Suprapubic skin (tissue), 4 donors: Measurements from ENCODE around the gene UGT1A10. TPM values are rescaled to one million over a fixed set of nuclear protein-coding genes. Genes with fewer than 3 reads are reported as not detected.

Source experiments
- DNase-seq, 2 donors: peaks; one replicate each; pipeline ENCODE4 v3.0.0-alpha.2; 2019; ENCODE audit warnings: low spot score in 2 of 2
- H3K27ac ChIP-seq: fragments of 200-600 bp; sonication (generic); one replicate; pipeline ENCODE4 v1.5.1; 2019
- H3K27me3 ChIP-seq: fragments of 200-600 bp; sonication (generic); one replicate; pipeline ENCODE4 v1.5.1; 2019
- H3K36me3 ChIP-seq: fragments of 200-600 bp; sonication (generic); one replicate; pipeline ENCODE4 v1.5.1; 2019
- H3K4me1 ChIP-seq: fragments of 200-600 bp; sonication (generic); one replicate; pipeline ENCODE4 v1.5.1; 2019
- H3K4me3 ChIP-seq: fragments of 200-600 bp; sonication (generic); one replicate; pipeline ENCODE4 v1.5.1; 2019; ENCODE audit warnings: mild to moderate bottlenecking
- H3K9me3 ChIP-seq: fragments of 200-600 bp; sonication (generic); one replicate; pipeline ENCODE4 v1.5.1; 2019
- EP300 ChIP-seq: sonication (generic); formaldehyde crosslinking; IDR thresholded peaks from one replicate; pipeline ENCODE4 v1.6.1; 2017; ENCODE audit warnings: antibody characterized with exemption
- POLR2A ChIP-seq, 2 donors: fragments of 450-650 bp; IDR thresholded peaks; one replicate each; pipeline ENCODE4 v1.6.1; 2017; ENCODE audit warnings: antibody characterized with exemption in 2 of 2, mild to moderate bottlenecking in 2 of 2, moderate library complexity in 2 of 2
- POLR2AphosphoS5 ChIP-seq, 3 donors: sonication (generic); formaldehyde crosslinking; IDR thresholded peaks; one replicate each; pipeline ENCODE4 v1.6.1; 2017; ENCODE audit warnings: antibody characterized with exemption in 3 of 3
- WGBS: methylation state at CpG from one replicate; pipeline ENCODE4 v1.1.5; 2018; 5-methylcytosine and 5-hydroxymethylcytosine counted together
- total RNA-seq, 4 donors: library from RNA; depleted of rRNA; stranded (reverse); fragments of >200 nt; gene quantifications; one replicate each; pipeline ENCODE4 v1.1.0, GENCODE V29; 2016
- TF ChIP-seq, protein P1 (sequence below), 2 donors: fragments of 200-600 bp in 1 of 2; fragments of 450-650 bp in 1 of 2; sonication (generic) in 1 of 2; IDR thresholded peaks; one replicate each; pipeline ENCODE4 v1.5.1; 2016 to 2019; ENCODE audit warnings: antibody characterized with exemption in 2 of 2, mild to moderate bottlenecking in 1 of 2, moderate library complexity in 1 of 2

The UGT1A10 gene
- total RNA-seq, 4 donors from 2014 or later, result not detected

DNA sequence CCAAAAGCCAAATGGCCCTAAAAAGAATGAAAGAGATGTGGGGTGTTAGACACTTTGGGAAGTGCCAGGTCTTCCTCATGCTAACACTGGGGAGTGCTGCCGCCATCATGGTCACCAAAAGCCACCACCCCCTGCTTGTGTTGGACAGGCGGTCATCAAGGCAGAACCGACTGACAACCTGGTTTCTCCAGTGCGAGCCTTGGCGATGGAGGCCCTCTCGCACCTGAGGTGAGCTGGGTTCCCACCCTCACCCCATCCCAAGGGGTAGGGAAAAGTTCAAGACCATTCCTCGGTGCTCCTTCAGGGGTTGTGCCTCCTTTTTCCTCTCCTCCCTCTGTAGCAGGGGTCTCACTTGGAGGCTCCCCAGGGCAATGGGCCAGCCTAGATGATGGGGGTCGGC, 175.5 kb downstream of the UGT1A10 start:
- Histone ChIP-seq H3K36me3 (no peaks in the 10 kb centered on the region), H3K27ac (no peak overlapping the region), H3K4me1 (no peaks in the 10 kb centered on the region), H3K4me3 (no peak overlapping the region), H3K9me3 (no peaks in the 10 kb centered on the region), H3K27me3 (peaks cover 12% of the 10 kb centered on the region)
- WGBS, result 91% methylated on average over 6 of the region's 8 CpGs
- DNase-seq, result peak; percentile 16 to 37
- TF ChIP-seq POLR2AphosphoS5 (IDR thresholded peaks at IDR 0.05), result no peak
- TF ChIP-seq, protein P1, sequence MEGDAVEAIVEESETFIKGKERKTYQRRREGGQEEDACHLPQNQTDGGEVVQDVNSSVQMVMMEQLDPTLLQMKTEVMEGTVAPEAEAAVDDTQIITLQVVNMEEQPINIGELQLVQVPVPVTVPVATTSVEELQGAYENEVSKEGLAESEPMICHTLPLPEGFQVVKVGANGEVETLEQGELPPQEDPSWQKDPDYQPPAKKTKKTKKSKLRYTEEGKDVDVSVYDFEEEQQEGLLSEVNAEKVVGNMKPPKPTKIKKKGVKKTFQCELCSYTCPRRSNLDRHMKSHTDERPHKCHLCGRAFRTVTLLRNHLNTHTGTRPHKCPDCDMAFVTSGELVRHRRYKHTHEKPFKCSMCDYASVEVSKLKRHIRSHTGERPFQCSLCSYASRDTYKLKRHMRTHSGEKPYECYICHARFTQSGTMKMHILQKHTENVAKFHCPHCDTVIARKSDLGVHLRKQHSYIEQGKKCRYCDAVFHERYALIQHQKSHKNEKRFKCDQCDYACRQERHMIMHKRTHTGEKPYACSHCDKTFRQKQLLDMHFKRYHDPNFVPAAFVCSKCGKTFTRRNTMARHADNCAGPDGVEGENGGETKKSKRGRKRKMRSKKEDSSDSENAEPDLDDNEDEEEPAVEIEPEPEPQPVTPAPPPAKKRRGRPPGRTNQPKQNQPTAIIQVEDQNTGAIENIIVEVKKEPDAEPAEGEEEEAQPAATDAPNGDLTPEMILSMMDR (IDR thresholded peaks at IDR 0.05), result no peak
- no peak for TF ChIP-seq EP300
- TF ChIP-seq POLR2A (IDR thresholded peaks at IDR 0.05), result no peak

DNA sequence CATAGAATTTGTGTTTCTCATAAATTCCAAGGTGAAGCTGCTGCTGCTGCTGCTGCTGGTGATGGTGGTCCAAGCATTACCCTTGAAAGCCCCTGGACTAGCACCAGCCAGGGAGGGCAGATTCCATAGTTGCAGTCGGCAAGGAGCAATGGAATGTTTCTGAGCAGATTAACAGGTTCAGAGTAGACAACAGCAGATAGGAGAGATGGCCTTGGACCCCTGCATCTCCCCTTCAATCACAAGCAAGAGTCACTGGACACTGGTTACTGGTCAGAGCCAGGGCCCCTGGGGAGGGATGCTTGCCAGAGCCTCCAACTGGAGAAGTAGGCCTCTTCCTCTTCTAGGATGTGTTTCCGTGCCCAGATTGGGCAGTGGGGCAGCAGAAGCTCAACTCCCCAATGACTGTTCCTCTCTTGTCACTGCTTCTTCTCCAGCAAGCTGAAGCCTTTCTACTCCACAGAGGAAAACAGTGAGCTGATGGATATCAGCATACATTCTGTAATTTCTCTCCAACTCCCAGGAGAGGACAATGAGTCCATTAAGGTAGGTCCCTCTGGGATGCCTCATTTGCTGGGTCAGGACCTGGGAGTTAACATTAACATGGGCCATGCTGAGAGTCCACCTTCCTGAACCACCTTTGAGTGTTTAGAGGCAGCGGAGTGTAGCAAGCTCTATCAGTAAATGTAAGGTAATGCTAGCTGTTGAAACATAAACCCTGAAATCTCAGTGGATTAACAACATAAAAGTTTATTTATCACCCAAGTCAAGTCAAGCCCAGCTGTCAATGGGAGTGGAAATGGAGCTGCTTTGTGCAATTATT, 177.2 kb downstream of the UGT1A10 start:
- Histone ChIP-seq H3K4me1 (no peaks in the 10 kb centered on the region), H3K27ac (no peak overlapping the region), H3K27me3 (peaks cover 8% of the 10 kb centered on the region), H3K9me3 (no peaks in the 10 kb centered on the region), H3K36me3 (no peaks in the 10 kb centered on the region), H3K4me3 (no peak overlapping the region)
- DNase-seq, result peak; percentile 25 to 34
- no peak for TF ChIP-seq POLR2AphosphoS5 (IDR thresholded peaks at IDR 0.05)
- TF ChIP-seq, protein P1 (IDR thresholded peaks at IDR 0.05), result no peak
- TF ChIP-seq POLR2A (IDR thresholded peaks at IDR 0.05), result no peak
- no peak for TF ChIP-seq EP300
- 72% methylated on average over 3 of the region's 3 CpGs for WGBS

DNA sequence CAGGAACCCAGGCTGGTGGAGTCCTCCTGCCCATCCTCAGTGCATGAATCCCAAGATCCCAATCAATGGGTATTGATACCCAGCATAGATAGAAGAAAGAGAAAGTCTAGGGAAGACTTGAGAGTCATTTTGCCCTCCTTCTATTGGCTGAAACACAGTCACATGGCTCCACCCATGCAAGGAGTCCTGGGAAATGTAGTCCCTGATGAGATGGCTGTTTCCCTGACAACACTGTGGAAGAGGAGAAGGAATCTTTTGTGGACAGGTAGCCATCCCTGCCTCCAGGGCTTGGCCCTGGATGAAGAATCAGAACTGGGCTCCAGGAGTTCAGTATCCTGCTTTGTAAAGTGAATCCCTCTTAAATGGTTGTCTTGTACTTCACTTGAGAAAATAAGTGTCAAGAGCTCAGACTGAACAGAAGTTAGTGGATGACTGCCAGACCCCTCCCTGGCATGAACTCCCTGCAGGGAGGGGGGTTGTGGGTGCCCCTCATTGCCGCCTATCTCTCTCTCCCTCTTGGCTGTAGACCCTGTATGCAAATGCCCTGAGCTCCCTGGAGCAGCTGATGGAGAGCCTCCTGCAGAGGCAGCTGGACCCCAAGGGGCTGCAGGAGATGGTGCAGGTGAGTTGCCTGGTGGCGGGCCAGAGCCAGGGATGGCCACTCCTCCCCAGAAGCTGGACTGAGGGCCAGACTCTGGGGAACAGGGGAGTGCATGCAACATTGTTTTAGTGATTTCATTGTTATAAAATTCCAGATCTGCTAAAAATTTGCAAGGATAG, 178.0 kb downstream of the UGT1A10 start:
- Histone ChIP-seq H3K27me3 (peaks cover under 1% of the 10 kb centered on the region), H3K9me3 (no peaks in the 10 kb centered on the region), H3K36me3 (no peaks in the 10 kb centered on the region), H3K4me1 (no peaks in the 10 kb centered on the region), H3K27ac (no peak overlapping the region), H3K4me3 (no peak overlapping the region)
- peak; percentile 26 to 58 for DNase-seq
- WGBS, result 42% methylated on average over 2 of the region's 2 CpGs
- no peak for TF ChIP-seq POLR2AphosphoS5 (IDR thresholded peaks at IDR 0.05)

DNA sequence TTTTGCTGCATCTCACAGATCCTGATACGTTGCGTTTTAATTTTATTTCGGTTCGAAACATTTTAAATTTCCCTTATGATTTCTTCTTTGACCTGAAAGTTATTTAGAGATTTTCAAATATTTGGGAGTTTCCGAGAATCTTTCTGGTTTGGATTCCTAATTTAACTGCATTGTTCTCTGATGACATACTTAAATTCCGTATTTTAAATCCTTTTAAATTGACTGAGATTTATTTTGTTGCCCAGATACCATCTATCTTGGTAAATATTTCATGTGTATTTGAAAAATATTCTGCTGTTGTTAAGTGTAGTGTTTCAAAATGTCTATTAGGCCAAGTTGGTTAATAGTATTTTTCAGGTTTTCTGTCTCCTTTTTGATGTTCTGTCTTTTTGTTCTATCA, 179.6 kb downstream of the UGT1A10 start:
- Histone ChIP-seq H3K9me3 (no peaks in the 10 kb centered on the region), H3K4me3 (no peak overlapping the region), H3K4me1 (no peaks in the 10 kb centered on the region), H3K27me3 (no peaks in the 10 kb centered on the region), H3K36me3 (no peaks in the 10 kb centered on the region), H3K27ac (no peak overlapping the region)
- no peak for DNase-seq
- 70% methylated on average over 6 of the region's 6 CpGs for WGBS
- no peak for TF ChIP-seq POLR2AphosphoS5 (IDR thresholded peaks at IDR 0.05)
- TF ChIP-seq EP300, result no peak
- TF ChIP-seq, protein P1 (IDR thresholded peaks at IDR 0.05), result no peak
- TF ChIP-seq POLR2A (IDR thresholded peaks at IDR 0.05), result no peak

DNA sequence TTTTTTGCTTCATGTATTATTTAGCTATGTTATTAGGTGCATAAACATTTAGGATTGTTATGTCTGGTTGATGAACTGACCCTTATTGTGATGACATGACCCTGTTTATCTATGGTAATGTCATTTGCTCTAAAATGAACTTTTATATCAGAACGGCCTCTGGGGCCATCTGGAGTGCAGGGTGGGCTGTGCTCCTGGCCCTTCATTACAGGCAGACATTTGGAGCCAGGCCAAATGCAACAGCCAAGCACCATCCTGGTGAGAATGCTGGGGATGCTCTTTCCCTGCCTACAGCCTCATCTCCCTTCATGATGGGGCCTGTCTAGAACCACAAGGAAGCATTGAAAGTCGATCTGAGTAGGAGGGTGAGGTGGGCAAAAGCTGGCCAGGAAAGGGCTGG, 180.1 kb downstream of the UGT1A10 start:
- Histone ChIP-seq H3K4me3 (no peak overlapping the region), H3K9me3 (no peaks in the 10 kb centered on the region), H3K4me1 (no peaks in the 10 kb centered on the region), H3K27me3 (no peaks in the 10 kb centered on the region), H3K36me3 (no peaks in the 10 kb centered on the region), H3K27ac (no peak overlapping the region)
- no peak for TF ChIP-seq POLR2A (IDR thresholded peaks at IDR 0.05)
- no peak for TF ChIP-seq POLR2AphosphoS5 (IDR thresholded peaks at IDR 0.05)
- 52% methylated on average over 2 of the region's 2 CpGs for WGBS
- peak in 1 of 2 donors; percentile 28 for DNase-seq

DNA sequence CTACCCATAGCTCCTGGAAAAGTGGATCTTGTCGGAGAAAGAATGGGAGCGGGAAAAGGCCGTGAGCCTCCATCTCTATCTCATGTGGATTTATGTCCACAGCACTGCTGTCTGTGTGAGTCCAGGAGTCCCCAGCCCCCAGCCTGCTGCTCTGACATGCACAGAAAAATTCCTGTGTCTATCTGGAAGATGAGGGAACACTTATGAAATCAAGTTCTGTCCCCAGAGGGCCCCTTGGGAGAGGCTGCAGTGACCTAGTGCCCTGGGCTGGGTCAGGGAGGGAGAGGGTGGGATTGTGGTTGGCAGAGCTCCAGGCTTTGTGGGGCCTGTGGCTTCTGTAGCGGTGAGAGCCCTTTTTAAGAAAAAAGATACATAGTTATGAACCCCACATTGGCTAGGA, 180.5 kb downstream of the UGT1A10 start:
- H3K4me3 ChIP-seq, result no peak overlapping the region
- no peaks in the 10 kb centered on the region for H3K9me3 ChIP-seq
- H3K27me3 ChIP-seq, result no peaks in the 10 kb centered on the region
- no peak overlapping the region for H3K27ac ChIP-seq
- no peaks in the 10 kb centered on the region for H3K36me3 ChIP-seq
- 80% methylated on average over 4 of the region's 4 CpGs for WGBS
- DNase-seq, result peak; percentile 24 to 38
- H3K4me1 ChIP-seq, result no peaks in the 10 kb centered on the region
- TF ChIP-seq EP300 (no peak), POLR2AphosphoS5 (IDR thresholded peaks at IDR 0.05) (no peak), POLR2A (IDR thresholded peaks at IDR 0.05) (no peak)
- TF ChIP-seq, protein P1 (IDR thresholded peaks at IDR 0.05), result no peak
